HEK293 (cell line): ENCODE measurements around the gene SWAP70.

Experiments used
- GLIS1 ChIP-seq: fragments of 450-650 bp; formaldehyde crosslinking; IDR thresholded peaks from 2 replicates; pipeline ENCODE4 v1.5.1; 2016; ENCODE audit warnings: missing biosample characterization, missing genetic modification characterization
- HIC1 ChIP-seq: fragments of 450-650 bp; formaldehyde crosslinking; IDR thresholded peaks from 2 replicates; pipeline ENCODE4 v1.5.1; 2016; ENCODE audit warnings: missing biosample characterization, missing genetic modification characterization
- HOXC10 ChIP-seq: sonication (generic); formaldehyde crosslinking; IDR thresholded peaks from 2 replicates; pipeline ENCODE4 v1.8.1; 2023; ENCODE audit warnings: mild to moderate bottlenecking, missing genetic modification reagents
- INSM2 ChIP-seq: fragments of 450-650 bp; formaldehyde crosslinking; IDR thresholded peaks from 2 replicates; pipeline ENCODE4 v1.5.1; 2016; ENCODE audit warnings: missing biosample characterization, missing genetic modification characterization
- KLF1 ChIP-seq: fragments of 450-650 bp; formaldehyde crosslinking; IDR thresholded peaks from 2 replicates; pipeline ENCODE4 v1.5.1; 2016; ENCODE audit warnings: missing biosample characterization, missing genetic modification characterization
- KLF16 ChIP-seq: fragments of 450-650 bp; formaldehyde crosslinking; IDR thresholded peaks from 2 replicates; pipeline ENCODE4 v1.5.1; 2017; ENCODE audit warnings: missing biosample characterization, missing genetic modification characterization
- KLF17 ChIP-seq: fragments of 450-650 bp; formaldehyde crosslinking; IDR thresholded peaks from 2 replicates; pipeline ENCODE4 v1.5.1; 2016; ENCODE audit warnings: missing biosample characterization, missing genetic modification characterization
- KLF8 ChIP-seq: fragments of 450-650 bp; formaldehyde crosslinking; IDR thresholded peaks from 2 replicates; pipeline ENCODE4 v1.5.1; 2016; ENCODE audit warnings: missing biosample characterization, missing genetic modification characterization
- MEIS1 ChIP-seq: sonication (generic); formaldehyde crosslinking; IDR thresholded peaks from 2 replicates; pipeline ENCODE4 v1.8.1; 2022; ENCODE audit warnings: missing genetic modification reagents, mild to moderate bottlenecking, borderline replicate concordance
- PATZ1 ChIP-seq: fragments of 450-650 bp; formaldehyde crosslinking; IDR thresholded peaks from 2 replicates; pipeline ENCODE4 v1.5.1; 2016; ENCODE audit warnings: missing biosample characterization, missing genetic modification characterization
- PRDM10 ChIP-seq: fragments of 450-650 bp; formaldehyde crosslinking; IDR thresholded peaks from 2 replicates; pipeline ENCODE4 v1.5.1; 2016; ENCODE audit warnings: missing biosample characterization, missing genetic modification characterization
- SP2 ChIP-seq: fragments of 450-650 bp; formaldehyde crosslinking; IDR thresholded peaks from 2 replicates; pipeline ENCODE4 v1.5.1; 2016; ENCODE audit warnings: missing biosample characterization, missing genetic modification characterization
- ZBTB48 ChIP-seq: fragments of 450-650 bp; formaldehyde crosslinking; IDR thresholded peaks from 2 replicates; pipeline ENCODE4 v1.5.1; 2016; ENCODE audit warnings: missing biosample characterization, missing genetic modification characterization
- ZBTB49 ChIP-seq: fragments of 450-650 bp; formaldehyde crosslinking; IDR thresholded peaks from 2 replicates; pipeline ENCODE4 v1.5.1; 2016; ENCODE audit warnings: missing biosample characterization, missing genetic modification characterization, low read depth
- ZEB2 ChIP-seq: fragments of 450-650 bp; formaldehyde crosslinking; IDR thresholded peaks from 2 replicates; pipeline ENCODE4 v1.5.1; 2016; ENCODE audit warnings: missing biosample characterization, missing genetic modification characterization
- ZNF148 ChIP-seq: fragments of 450-650 bp; formaldehyde crosslinking; IDR thresholded peaks from 2 replicates; pipeline ENCODE4 v1.5.0; 2017; ENCODE audit warnings: missing biosample characterization, missing genetic modification characterization, borderline replicate concordance
- ZNF16 ChIP-seq: fragments of 450-650 bp; formaldehyde crosslinking; IDR thresholded peaks from 2 replicates; pipeline ENCODE4 v1.5.1; 2016; ENCODE audit warnings: low read depth, missing biosample characterization, missing genetic modification characterization
- ZNF223 ChIP-seq: fragments of 450-650 bp; formaldehyde crosslinking; IDR thresholded peaks from 2 replicates; pipeline ENCODE4 v1.5.1; 2016; ENCODE audit warnings: missing biosample characterization, missing genetic modification characterization
- ZNF248 ChIP-seq: fragments of 450-650 bp; formaldehyde crosslinking; IDR thresholded peaks from 2 replicates; pipeline ENCODE4 v1.5.1; 2017; ENCODE audit warnings: missing biosample characterization, missing genetic modification characterization
- ZNF394 ChIP-seq: fragments of 450-650 bp; formaldehyde crosslinking; IDR thresholded peaks from 2 replicates; pipeline ENCODE4 v1.5.1; 2016; ENCODE audit warnings: missing biosample characterization, missing genetic modification characterization, mild to moderate bottlenecking, moderate library complexity, borderline replicate concordance
- ZNF548 ChIP-seq: fragments of 450-650 bp; formaldehyde crosslinking; IDR thresholded peaks from 2 replicates; pipeline ENCODE4 v1.5.1; 2016; ENCODE audit warnings: missing biosample characterization, missing genetic modification characterization
- ZNF560 ChIP-seq: fragments of 450-650 bp; formaldehyde crosslinking; IDR thresholded peaks from 2 replicates; pipeline ENCODE4 v1.5.1; 2017; ENCODE audit warnings: missing biosample characterization, missing genetic modification characterization, borderline replicate concordance
- ZNF624 ChIP-seq: fragments of 450-650 bp; formaldehyde crosslinking; IDR thresholded peaks from 2 replicates; pipeline ENCODE4 v1.5.1; 2017; ENCODE audit warnings: missing biosample characterization, missing genetic modification characterization

Gene SWAP70

GRCh38 chr11:9758637-9759518, 95.0 kb downstream of the SWAP70 start (continued):
- TF ChIP-seq ZNF148 (no peak), ZNF394 (peak; percentile 39; the same call in 1 of the 2 replicates), ZNF548 (tag by site-specific recombination) (no peak), ZEB2 (peak; percentile 40; the same call in 1 of the 2 replicates), INSM2 (tag by site-specific recombination) (no peak), MEIS1 (CRISPR knock-in tag) (no peak), HOXC10 (CRISPR knock-in tag) (no peak), PRDM10 (tag by site-specific recombination) (no peak), ZNF560 (no peak), ZBTB48 (tag by site-specific recombination) (no peak), HIC1 (tag by site-specific recombination) (peak; percentile 63), ZNF223 (tag by site-specific recombination) (no peak), ZBTB49 (tag by site-specific recombination) (no peak), KLF16 (tag by site-specific recombination) (0 out of 2 replicates have a peak, but pooled peaks have one; percentile 10), GLIS1 (tag by site-specific recombination) (peak; percentile 96), ZNF624 (no peak), PATZ1 (peak; percentile 68; the same call in 1 of the 2 replicates), ZNF248 (no peak), KLF8 (peak; percentile 45), SP2 (tag by site-specific recombination) (peak; percentile 58), KLF1 (tag by site-specific recombination) (peak; percentile 34; the same call in 1 of the 2 replicates), KLF17 (tag by site-specific recombination) (no peak), ZNF16 (tag by site-specific recombination) (no peak)
